IPS-11a (cell line): Measurements from ENCODE around the gene PHTF2.
A peak's percentile ranks its signal among the peaks of the same experiment; 100 is the strongest.
"Not testable (repeated sequence)": the region's sequence is repeated elsewhere in the genome, so short reads cannot be mapped to it uniquely, and the experiment has no call there.

Experiments
- H3K4me3 ChIP-seq: one replicate; pipeline ENCODE4 v1.5.1; 2013; ENCODE audit warnings: low read depth, low read length, control low read depth

The PHTF2 gene

GRCh38 chr7:77798394-77799077, at the start of gene PHTF2, which contains the start of gene TMEM60:
Gene PHTF2, plus strand, starts transcription at chr7:77798773.
Gene TMEM60, minus strand, starts transcription at chr7:77798434. Its CDS starts 4,061 bp downstream, at chr7:77794373.
- H3K4me3 ChIP-seq, result peak within 1 kb of the TSS; percentile 93

GRCh38 chr7:77752016-77752415, 46.6 kb upstream of the PHTF2 start:
- no peak overlapping the region for H3K4me3 ChIP-seq

GRCh38 chr7:77753173-77753572, 45.4 kb upstream of the PHTF2 start:
- H3K4me3 ChIP-seq, result no peak overlapping the region

- H3K4me3 ChIP-seq, result no peak overlapping the region
Measured at GRCh38 chr7:77757589-77757988, 41.0 kb upstream of the PHTF2 start.

GRCh38 chr7:77759294-77759889, 39.2 kb upstream of the PHTF2 start:
- H3K4me3 ChIP-seq, result no peak overlapping the region

GRCh38 chr7:77760809-77761453, 37.6 kb upstream of the PHTF2 start:
- no peak overlapping the region for H3K4me3 ChIP-seq

- H3K4me3 ChIP-seq, result no peak overlapping the region
Measured at GRCh38 chr7:77765481-77765880, 33.1 kb upstream of the PHTF2 start.

GRCh38 chr7:77765906-77766800, 32.4 kb upstream of the PHTF2 start:
- H3K4me3 ChIP-seq, result no peak overlapping the region

GRCh38 chr7:77766801-77767605, 31.6 kb upstream of the PHTF2 start:
- H3K4me3 ChIP-seq, result no peak overlapping the region

- H3K4me3 ChIP-seq, result no peak overlapping the region
Measured at GRCh38 chr7:77770316-77770715, 28.3 kb upstream of the PHTF2 start.

- H3K4me3 ChIP-seq, result no peak overlapping the region
Measured at GRCh38 chr7:77771901-77772300, 26.7 kb upstream of the PHTF2 start.

GRCh38 chr7:77778535-77778934, 20.0 kb upstream of the PHTF2 start:
- H3K4me3 ChIP-seq, result no peak overlapping the region

- H3K4me3 ChIP-seq, result no peak overlapping the region
Measured at GRCh38 chr7:77782383-77782782, 16.2 kb upstream of the PHTF2 start.

GRCh38 chr7:77783111-77783510, 15.5 kb upstream of the PHTF2 start:
- H3K4me3 ChIP-seq, result no peak overlapping the region

GRCh38 chr7:77783545-77783944, 15.0 kb upstream of the PHTF2 start:
- no peak overlapping the region for H3K4me3 ChIP-seq

- H3K4me3 ChIP-seq, result not testable (repeated sequence)
Measured at GRCh38 chr7:77784426-77784825, 14.1 kb upstream of the PHTF2 start.

GRCh38 chr7:77786018-77786417, 12.6 kb upstream of the PHTF2 start:
- no peak overlapping the region for H3K4me3 ChIP-seq

GRCh38 chr7:77786741-77787140, 11.8 kb upstream of the PHTF2 start:
- no peak overlapping the region for H3K4me3 ChIP-seq

- H3K4me3 ChIP-seq, result no peak overlapping the region
Measured at GRCh38 chr7:77788327-77788902, 10.2 kb upstream of the PHTF2 start.

- H3K4me3 ChIP-seq, result no peak overlapping the region
Measured at GRCh38 chr7:77791336-77791735, 7.2 kb upstream of the PHTF2 start.
